Kidney glomerular epithelial cell (primary cell): ENCODE measurements around the gene UTP3.
A peak's percentile ranks its signal among the peaks of the same experiment; 100 is the strongest.
"Not testable (repeated sequence)": the region's sequence is repeated elsewhere in the genome, so short reads cannot be mapped to it uniquely, and the experiment has no call there.

Experiments used
- DNase-seq: peaks from one replicate; lab custom pipeline; 2025; lab: John Stamatoyannopoulos, UW

The UTP3 gene, protein sequence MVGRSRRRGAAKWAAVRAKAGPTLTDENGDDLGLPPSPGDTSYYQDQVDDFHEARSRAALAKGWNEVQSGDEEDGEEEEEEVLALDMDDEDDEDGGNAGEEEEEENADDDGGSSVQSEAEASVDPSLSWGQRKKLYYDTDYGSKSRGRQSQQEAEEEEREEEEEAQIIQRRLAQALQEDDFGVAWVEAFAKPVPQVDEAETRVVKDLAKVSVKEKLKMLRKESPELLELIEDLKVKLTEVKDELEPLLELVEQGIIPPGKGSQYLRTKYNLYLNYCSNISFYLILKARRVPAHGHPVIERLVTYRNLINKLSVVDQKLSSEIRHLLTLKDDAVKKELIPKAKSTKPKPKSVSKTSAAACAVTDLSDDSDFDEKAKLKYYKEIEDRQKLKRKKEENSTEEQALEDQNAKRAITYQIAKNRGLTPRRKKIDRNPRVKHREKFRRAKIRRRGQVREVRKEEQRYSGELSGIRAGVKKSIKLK

DNA sequence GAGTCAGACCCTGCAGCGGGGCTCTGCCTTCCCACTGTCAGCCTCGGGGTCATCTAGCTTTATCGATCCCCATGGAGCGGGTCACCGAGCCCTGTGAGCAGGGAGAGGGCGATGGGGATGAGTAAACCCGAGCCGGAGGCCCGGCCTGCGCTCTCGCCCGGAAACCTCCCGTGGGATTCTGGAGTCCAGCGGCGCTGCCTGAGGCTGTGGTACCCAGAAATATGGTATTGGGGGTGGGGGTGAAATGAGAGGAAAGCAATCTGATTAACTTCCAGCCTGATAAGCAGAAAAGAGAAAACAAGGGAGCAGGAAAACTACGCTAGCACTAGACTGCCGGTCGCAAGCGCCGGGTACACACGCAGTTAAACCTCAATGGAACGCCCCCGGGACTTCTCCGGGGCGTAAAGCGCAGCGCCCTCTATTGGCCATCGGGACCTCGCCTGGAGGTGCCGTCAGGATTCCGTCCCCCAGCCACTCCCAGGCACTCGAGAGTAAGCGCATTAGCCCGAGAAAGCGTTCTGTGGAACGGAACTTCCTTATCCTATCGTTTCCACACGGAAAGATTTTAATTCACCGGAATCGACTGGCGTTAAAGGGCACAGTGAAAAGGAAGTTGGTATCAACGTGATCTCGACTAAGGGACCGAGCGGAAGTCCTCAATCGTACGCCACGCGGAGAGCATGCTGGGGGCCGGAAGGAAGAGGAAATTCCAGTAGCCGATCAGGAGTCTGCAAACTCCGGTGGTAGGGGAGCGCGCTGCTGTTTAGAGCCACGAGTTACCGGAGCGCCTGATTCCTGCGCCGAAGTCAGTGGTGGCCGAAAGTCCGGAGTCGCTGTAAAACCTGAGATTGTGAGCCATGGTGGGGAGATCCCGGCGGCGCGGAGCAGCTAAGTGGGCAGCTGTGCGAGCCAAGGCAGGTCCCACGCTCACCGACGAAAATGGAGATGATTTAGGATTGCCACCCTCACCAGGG lies at the start of gene UTP3:
TSS of gene UTP3 (plus strand) at position 712 of the 974 bp plus-strand sequence. CDS start at position 858, 146 bp downstream.
- DNase-seq = peak; percentile 99

DNA sequence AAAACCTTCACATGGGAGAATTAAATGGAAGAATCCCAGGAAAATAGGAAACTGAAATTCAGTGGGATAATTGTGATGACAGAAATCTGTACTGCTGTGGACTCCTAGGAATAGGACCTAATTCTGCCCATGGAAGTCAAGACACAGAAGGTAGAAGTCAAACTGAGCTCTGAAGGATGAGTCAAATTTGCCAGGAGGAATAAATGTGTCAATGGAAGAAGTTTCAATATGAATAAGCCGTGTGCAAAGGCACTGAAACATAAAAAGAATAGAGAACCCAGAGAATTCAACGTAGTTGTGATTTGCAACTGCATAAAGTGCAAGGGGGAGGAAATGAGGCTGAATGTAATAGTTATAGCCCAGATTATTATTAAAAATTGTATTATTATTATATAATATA lies 48.1 kb upstream of the UTP3 start:
- no peak for DNase-seq

DNA sequence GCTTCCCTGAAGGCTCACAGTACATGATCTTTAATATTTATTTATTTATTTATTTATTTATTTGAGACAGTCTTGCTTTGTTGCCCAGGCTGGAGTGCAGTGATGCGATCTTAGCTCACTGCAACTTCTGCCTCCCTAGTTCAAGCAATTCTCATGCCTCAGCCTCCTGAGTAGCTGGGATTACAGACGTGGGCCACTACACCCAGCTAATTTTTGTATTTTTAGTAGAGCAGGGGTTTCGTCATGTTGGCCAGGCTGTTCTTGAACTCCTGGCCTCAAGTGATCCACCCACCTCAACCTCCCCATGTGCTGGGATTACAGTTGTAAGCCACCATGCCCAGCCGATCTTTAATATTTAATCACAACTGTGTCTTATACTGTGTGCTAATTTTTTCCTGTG lies 37.6 kb upstream of the UTP3 start:
- DNase-seq = not testable (repeated sequence)

DNA sequence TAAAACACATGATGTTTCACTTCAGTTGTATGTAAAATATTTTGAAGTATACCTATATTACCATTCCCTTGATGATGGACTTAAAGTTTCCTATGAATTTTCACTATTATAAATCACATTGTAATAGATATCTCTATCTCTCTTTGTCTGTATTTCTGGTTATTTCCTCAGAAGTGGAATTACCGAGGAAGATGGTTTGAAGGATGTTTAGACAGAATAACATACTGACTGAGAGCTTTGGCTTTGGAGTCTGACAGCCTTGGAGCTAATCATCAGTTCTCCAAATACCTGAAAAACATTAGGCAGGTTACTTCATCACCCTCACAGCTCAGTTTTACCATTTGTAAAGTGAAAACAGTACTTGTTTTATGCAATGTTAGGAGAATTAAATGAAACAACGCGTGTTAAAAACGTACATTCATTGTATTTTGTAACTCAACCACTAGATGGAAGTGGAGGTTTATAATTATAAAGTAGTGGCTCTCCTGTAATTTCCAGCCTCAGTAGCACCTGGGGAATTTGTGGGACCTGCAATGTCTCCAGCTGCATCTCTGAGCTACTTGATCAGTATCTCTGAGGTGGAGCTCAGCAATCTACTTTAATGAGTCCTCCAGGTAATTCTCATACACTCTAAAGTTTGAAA lies 36.3 kb upstream of the UTP3 start:
- DNase-seq = peak; percentile 61

DNA sequence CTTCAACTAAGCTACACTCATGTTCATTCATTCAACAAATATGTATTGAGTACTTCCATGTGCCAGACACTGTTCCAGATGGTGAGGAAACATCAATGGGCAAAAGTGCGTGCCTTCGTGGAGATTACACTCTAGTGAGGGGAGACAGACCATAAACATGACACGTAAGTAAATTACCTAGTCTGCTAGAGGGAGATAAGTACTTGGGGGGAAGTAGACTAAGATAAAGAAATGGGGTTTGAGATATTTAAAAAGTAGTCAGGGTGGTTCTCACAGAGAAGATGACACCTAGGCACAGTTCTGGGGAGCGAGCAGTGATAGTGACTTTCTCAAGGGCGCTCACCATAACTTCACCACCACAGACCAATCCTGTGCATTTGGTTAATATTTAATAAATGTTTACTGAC lies 33.7 kb upstream of the UTP3 start:
- no peak for DNase-seq

DNA sequence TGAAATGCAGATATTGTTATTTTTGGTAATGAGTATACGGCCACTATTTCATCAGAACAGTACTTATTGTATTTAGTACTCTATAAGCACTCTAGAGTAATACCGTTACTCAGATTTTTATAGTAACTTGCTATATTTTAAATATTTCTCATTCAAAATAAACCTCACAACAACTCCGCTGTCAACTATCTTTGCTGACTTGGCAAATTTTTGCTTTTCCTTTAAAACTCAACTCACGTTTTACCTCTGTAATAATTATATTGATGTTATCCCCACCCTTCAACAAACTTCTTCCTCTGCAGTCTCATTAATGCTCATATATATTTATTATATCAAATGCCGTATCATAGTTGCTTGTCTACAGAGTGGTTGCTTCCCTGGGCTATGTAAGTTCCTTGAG lies 31.0 kb upstream of the UTP3 start:
- DNase-seq = no peak

DNA sequence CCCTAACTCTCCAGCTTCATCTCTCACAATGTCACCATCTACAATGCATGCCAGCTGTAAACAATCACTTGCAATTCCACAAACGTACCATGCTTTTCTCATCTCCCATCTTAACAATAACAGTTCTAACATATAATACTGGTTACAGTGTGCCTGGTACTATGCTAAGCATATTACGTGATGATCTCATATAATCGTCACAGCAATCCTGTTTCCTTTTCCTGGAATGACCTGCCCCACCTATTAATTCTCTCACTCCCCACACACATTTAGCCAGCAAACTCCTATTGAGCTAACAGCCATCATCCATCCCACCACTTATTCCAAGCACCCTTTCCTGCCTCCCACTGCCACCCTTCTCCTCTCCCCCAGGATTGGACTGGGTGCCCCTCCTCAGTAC lies 29.9 kb upstream of the UTP3 start:
- DNase-seq = no peak

DNA sequence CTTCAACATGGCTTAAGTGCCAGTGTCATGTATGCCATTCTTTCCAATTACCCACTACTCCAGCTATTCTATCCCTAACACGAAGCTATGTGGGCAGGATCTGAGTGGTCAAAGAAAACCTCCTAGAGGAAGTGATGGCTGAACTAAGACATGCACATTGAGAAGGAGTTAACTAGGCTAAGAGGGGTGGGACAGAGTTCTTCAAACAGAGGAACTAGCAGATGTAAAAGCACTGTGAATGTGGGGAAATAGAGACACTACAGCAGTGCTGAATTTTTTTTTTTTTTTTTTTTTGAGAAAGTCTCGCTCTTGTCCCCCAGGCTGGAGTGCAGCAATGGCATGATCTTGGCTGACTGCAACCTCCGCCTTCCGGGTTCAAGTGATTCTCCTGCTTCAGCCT lies 28.2 kb upstream of the UTP3 start:
- DNase-seq = no peak

DNA sequence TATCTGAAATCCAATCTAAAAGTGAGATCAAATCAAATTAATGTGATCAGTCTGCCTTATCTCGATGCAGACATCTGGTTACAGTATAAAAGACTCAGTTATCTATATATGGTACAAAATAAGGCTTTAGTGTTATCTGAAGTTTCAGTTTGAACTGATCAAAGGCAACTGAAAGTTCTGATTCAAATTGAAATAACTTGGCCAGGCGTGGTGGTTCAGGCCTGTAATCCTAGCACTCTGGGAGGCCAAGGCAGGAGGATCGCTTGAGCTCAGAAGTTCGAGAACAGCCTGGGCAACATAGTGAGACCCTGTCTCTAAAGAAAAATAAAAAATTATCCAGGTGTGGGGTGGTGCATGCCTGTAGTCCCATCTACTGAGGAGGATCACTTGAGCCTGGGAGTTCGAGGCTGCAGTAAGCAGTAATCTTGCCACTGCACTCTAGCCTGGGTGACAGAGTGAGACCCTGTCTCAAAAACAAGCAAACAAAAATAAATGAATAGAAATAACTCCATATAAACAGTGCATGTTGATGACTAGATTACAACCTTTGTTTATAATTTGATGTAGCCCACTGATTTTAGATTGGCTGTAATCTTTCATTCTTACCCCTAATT lies 26.9 kb upstream of the UTP3 start:
- not testable (repeated sequence) for DNase-seq

DNA sequence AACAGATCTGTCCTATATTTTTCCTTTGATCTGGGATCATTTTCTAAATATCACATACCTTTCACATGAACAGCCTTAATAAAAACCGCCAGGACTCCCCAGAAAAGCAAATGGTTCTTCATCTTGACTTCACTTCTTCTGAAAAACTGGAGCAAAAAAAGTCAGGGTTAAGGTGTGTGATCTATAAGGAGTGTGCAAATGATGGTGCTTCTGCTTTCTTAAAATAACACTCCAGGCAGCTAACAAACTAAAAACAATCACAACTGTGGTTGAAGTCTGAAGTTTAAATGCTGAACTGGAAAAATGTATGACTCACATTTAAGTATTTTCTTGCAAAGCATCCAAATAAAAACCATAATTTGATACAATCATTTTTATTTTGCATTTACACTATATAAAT lies 22.0 kb upstream of the UTP3 start, which contains the start of gene JCHAIN:
TSS of gene JCHAIN (minus strand) at position 140 of the 400 bp plus-strand sequence. CDS start at position 122, 18 bp downstream.
- no peak for DNase-seq

DNA sequence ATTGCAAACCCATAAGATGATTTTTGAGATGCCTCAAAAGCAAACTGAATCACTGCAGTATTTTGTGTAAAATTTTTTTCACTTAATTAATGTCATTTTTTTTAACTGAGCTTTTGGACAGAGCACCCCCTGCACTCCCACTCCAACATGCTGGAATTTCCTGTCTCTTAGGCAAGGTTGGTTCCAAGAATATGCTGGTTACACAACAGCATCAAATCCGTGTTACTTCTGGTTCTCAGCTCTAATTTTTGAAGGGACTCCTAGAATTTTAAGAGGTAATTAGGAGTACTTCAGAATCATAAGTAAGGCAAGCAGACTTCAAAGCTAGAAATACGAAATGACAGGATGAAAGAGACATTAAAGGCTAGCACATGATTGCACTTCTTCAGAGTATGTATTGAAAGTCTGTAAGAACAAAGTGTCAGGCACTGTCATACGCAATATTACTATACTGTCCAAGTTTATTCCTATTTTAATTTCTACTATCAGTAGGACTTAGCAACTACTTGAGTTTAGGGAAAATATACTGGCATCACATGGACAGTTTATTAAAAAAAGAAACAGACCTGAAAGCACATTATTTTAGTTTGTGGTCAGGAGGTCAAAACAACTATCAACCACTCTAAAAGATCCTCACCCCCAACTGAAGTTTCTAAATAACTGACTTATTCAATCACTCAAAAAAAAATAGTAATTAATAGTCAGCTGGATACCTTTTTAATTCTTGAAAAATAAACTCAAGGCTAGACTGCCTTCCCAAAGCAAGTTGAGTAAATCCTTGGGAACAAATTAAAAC lies 20.4 kb upstream of the UTP3 start:
- DNase-seq = no peak

DNA sequence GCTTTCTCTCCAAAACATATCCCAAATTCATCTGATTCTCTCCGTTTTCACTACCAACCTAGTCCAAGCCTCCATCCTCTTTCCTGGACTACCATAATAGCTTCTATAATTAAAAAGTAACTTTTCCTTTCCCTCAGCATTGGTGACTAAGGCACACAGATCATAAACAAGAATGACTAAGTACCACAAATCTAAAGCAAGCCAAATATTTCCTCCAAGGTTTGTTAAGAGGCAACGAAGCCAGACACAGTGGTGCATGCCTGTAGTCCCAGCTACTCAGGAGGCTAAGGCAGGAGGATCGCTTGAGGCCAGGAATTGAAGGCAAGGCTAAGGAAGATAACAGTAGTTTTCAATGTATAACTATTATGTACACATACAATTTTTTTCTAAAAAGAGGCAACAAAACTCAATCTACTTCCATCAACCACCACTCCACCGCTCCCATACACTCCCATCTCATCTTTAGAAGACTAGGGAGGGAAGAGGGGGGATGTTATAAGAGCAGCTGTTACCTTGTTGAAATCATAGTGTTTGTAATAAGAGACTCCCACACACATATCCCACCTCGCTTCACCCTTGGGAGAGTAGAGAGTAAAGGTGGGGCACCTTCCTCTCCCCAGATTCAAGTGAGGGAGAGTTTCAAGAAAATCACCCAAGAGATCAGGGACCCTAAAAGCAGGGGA lies 17.9 kb upstream of the UTP3 start:
- DNase-seq = peak; percentile 59

DNA sequence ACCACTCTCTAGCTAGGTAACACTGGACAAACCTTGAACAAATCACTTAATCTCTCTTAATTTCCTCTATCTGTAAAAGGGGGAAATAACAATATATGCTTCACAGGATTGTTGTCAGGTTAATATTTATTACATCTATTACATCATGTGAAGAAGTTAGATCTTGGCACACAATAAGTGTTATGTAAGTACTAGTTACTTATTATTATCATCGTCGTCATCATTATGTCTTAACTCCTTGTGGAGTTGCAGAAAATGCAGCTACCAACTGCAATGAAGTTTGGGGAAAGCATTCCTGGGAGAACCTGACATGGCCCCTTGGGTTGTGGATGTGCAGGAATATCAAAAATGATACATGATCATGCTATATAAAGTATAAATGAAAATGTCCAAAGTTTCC lies 17.2 kb upstream of the UTP3 start:
- DNase-seq = peak; percentile 14

DNA sequence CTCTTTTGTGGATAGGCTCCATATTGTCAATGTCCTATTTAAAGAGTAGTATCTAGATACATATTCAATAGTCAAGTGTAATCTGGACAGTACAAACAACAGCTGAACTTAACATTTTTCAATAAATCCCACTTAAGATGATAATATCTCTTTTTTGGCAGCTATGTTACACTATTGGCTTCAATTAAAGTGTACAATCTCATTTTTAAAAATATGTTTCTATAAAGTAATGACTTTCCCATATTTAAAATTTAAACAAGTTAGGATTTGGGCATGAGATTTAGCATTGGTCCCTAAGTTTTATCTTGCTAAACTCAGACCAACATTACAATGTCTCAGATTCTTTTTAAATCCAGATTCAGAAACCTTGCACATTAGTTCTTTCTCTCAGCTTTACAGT lies 14.1 kb upstream of the UTP3 start:
- DNase-seq = no peak

DNA sequence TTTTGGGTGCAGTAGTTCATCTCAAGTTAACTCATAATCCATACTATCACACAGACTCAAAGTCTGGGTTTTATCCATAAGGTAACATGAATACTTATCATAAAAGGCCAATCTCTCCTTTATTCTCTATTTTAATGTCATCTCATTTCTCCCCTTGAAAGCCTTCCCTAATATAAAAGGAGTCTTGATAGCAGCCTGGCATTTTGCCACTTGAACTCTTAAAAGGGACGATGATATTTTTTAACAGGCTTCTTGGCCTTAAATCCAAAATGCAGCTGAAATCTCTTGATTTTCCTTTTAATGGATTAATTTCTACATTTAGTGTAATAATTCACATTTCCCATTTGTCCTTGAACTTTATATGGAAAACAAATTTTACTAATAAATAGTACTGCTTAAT lies 13.6 kb upstream of the UTP3 start:
- no peak for DNase-seq

DNA sequence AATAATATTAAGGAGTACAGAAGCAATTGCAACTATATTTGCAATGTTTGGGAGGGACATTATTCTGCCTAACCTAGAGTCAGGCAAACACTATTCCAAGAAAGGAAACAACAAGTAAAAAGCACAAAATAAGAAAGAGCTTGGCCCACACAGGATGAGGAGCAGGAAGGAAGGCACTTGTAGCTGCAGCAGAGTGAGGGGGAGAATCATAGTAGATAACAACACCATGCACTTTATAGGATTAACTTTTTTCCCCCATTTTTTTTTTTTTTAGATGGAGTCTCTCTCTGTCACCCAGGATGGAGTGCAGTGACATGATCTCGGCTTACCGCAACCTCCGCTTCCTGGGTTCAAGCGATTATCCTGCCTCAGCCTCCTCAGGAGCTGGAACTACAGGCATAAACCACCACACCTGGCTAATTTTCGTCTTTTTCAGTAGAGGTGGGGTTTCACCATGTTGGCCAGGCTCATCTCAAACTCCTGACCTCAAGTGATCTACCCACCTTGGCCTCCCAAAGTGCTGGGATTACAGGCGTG lies 11.7 kb upstream of the UTP3 start:
- DNase-seq = no peak

DNA sequence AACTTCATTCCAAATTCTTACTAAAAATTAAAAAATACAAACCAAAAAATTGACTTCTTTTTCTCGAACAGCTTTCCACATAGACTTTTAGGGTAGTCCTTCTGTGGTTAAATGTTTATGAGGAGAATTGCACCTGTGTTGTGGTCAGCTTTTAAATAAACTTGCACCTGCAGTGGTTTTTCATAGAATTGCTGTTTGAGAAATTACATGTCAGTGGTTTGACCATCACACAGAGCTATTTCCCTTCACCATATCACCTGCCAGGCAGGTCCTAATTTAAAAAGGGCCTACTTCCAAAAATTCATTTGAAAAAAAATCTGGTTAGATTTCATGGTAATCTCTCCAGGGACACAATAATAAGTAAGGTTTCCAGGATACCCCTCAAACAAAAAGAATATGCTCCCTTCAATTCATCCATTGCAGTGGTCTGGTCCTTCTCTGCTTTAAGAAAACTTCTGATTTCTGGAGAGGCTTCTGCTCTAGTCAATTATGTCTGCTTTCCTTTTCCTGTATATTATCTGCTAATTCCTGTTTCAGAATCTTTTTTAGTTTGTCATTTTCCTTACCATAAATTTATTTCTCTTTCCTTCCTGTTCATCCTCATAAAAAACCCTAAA lies 9.8 kb upstream of the UTP3 start:
- no peak for DNase-seq

DNA sequence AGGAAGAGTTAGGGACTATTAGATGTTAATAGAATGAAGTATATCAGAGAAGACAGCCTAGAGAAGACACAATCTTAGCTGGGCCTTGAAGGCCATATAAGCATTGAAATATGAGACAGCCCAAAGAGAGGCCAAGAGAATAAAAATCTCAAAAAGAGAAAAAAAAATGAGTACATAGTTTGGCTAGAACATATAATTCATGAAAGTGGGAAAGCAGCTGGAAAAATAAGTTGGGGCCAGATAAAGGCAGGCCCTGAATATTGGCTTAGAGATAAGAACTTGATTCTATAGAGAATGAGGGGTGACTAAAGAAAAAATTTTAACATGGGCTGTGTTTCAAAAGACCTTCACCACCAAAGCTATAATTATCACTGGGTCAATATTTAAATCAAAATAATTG lies 7.4 kb upstream of the UTP3 start:
- DNase-seq = no peak

DNA sequence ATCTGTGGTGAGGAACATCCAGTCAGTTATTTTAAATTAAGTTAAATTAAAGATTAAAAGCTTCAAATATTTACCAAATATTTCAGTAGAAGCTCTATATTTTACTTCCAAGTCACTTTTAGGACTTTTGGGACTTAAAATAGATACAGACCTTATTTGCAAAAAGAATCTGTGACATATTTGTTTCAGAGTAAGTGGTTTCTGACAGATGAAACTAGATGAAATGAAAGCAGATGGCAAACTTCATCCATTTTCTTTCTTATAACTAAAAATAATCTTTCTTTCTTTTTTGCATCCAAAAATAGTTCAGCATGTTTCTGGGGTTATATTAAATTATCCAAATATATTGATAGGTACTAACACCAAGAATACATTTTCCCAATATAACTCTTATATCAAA lies 6.6 kb upstream of the UTP3 start:
- no peak for DNase-seq

DNA sequence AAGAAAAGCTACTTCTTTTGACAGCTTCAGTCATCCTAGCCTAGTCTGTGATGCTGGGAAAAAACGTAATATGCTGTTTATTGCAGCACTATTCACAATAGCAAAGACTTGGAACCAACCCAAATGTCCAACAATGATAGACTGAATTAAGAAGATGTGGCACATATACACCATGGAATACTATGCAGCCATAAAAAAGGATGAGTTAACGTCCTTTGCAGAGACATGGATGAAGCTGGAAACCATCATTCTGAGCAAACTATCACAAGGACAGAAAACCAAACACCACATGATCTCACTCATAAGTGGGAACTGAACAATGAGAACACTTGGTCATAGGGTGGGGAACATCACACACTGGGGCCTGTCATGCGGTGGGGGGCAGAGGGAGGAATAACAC lies 6.2 kb upstream of the UTP3 start:
- DNase-seq = not testable (repeated sequence)
